Smooth muscle cell (in vitro differentiated cells): ENCODE measurements around the gene WNK2. TPM values are rescaled to one million over a fixed set of nuclear protein-coding genes. Genes with fewer than 3 reads are reported as not detected.

ENCODE experiments used
- DNase-seq: peaks from one replicate; lab custom pipeline; 2025; ENCODE audit not compliant: unreplicated experiment; lab: John Stamatoyannopoulos, UW
- H2AFZ ChIP-seq: fragments of 200-600 bp; sonication (generic); 2 replicates; pipeline ENCODE4 v1.6.0; 2016; ENCODE audit warnings: antibody characterized with exemption, low read depth, mild to moderate bottlenecking
- H3F3A ChIP-seq: fragments of 200-600 bp; sonication (generic); 2 replicates; pipeline ENCODE4 v1.6.0; 2017; ENCODE audit warnings: antibody characterized with exemption, low read depth
- H3K27ac ChIP-seq: fragments of 200-600 bp; sonication (generic); 2 replicates; pipeline ENCODE4 v1.5.1; 2016; ENCODE audit warnings: low read depth, mild to moderate bottlenecking
- H3K27me3 ChIP-seq: fragments of 200-600 bp; sonication (generic); 2 replicates; pipeline ENCODE4 v1.6.1; 2016; ENCODE audit warnings: low read depth, mild to moderate bottlenecking
- H3K36me3 ChIP-seq: fragments of 200-600 bp; sonication (generic); 2 replicates; pipeline ENCODE4 v1.5.1; 2016; ENCODE audit warnings: low read depth
- H3K4me1 ChIP-seq: fragments of 200-600 bp; sonication (generic); 2 replicates; pipeline ENCODE4 v1.5.1; 2016; ENCODE audit warnings: low read depth
- H3K4me2 ChIP-seq: fragments of 200-600 bp; sonication (generic); 2 replicates; pipeline ENCODE4 v1.6.0; 2016; ENCODE audit warnings: mild to moderate bottlenecking
- H3K4me3 ChIP-seq: fragments of 200-600 bp; sonication (generic); 2 replicates; pipeline ENCODE4 v1.5.1; 2016; ENCODE audit warnings: mild to moderate bottlenecking
- H3K79me2 ChIP-seq: fragments of 200-600 bp; sonication (generic); 2 replicates; pipeline ENCODE4 v1.6.0; 2016; ENCODE audit warnings: low read depth, mild to moderate bottlenecking
- H3K9ac ChIP-seq: fragments of 200-600 bp; sonication (generic); 2 replicates; pipeline ENCODE4 v1.6.0; 2016; ENCODE audit warnings: low read depth
- H3K9me3 ChIP-seq: fragments of 200-600 bp; sonication (generic); replicated peaks from 2 replicates; pipeline ENCODE4 v1.5.1; 2016; ENCODE audit warnings: low read depth
- H4K20me1 ChIP-seq: fragments of 200-600 bp; sonication (generic); 2 replicates; pipeline ENCODE4 v1.6.0; 2016; ENCODE audit warnings: low read depth
- CTCF ChIP-seq: fragments of 200-600 bp; sonication (generic); IDR thresholded peaks from 2 replicates; pipeline ENCODE4 v1.5.1; 2017; ENCODE audit warnings: borderline replicate concordance, mild to moderate bottlenecking, antibody characterized with exemption; ENCODE audit not compliant: insufficient read depth, poor library complexity, severe bottlenecking
- WGBS: methylation state at CpG from one replicate; pipeline ENCODE4 v1.1.7; 2016; ENCODE audit warnings: low lambda C conversion rate; 5-methylcytosine and 5-hydroxymethylcytosine counted together
- polyA plus RNA-seq: library from polyadenylated mRNA; unstranded; fragments of >200 nt; fragmentation: Nextera tagmentation; extraction: Ambion mirVana; gene quantifications from 2 replicates; pipeline ENCODE4 v1.2.1, GENCODE V29; 2016
- total RNA-seq: library from RNA; depleted of rRNA; stranded (reverse); fragments of >200 nt; gene quantifications from 2 replicates; pipeline ENCODE4 v1.2.3, GENCODE V29; 2014

The WNK2 gene
- total and polyA plus RNA-seq, 2 experiments from 2014 or later: 0.27 to 0.31 TPM

GRCh38 chr9:93167185-93167584 lies 16.8 kb upstream of the WNK2 start:
- no peak for TF ChIP-seq CTCF

GRCh38 chr9:93167838-93168237 lies 16.1 kb upstream of the WNK2 start:
- H3K27me3 ChIP-seq: no peaks in the 10 kb centered on the region
- H3F3A ChIP-seq: no peaks in the 10 kb centered on the region
- no peak for DNase-seq
- H3K4me1 ChIP-seq: no peaks in the 10 kb centered on the region
- H4K20me1 ChIP-seq: no peaks in the 10 kb centered on the region
- no peaks in the 10 kb centered on the region for H3K36me3 ChIP-seq
- no peak overlapping the region for H2AFZ ChIP-seq
- no peak overlapping the region for H3K9ac ChIP-seq
- no peak overlapping the region for H3K4me2 ChIP-seq
- no peaks in the 10 kb centered on the region for H3K9me3 ChIP-seq
- 92% methylated on average over 4 of the region's 4 CpGs for WGBS
- no peak for TF ChIP-seq CTCF
- H3K27ac ChIP-seq: no peak overlapping the region
- no peaks in the 10 kb centered on the region for H3K79me2 ChIP-seq
- H3K4me3 ChIP-seq: no peak overlapping the region

More at GRCh38 chr9:93167185-93167584, 16.8 kb upstream of the WNK2 start:
- H3F3A ChIP-seq: no peaks in the 10 kb centered on the region
- H3K27me3 ChIP-seq: no peaks in the 10 kb centered on the region
- no peak overlapping the region for H3K4me2 ChIP-seq
- no peaks in the 10 kb centered on the region for H3K79me2 ChIP-seq
- no peak overlapping the region for H3K27ac ChIP-seq
- 87% methylated on average over 5 of the region's 6 CpGs for WGBS
- no peaks in the 10 kb centered on the region for H3K36me3 ChIP-seq
- no peak for DNase-seq
- no peak overlapping the region for H3K4me3 ChIP-seq
- no peaks in the 10 kb centered on the region for H3K9me3 ChIP-seq
- no peak overlapping the region for H2AFZ ChIP-seq
- H3K9ac ChIP-seq: no peak overlapping the region
- no peaks in the 10 kb centered on the region for H4K20me1 ChIP-seq
- H3K4me1 ChIP-seq: no peaks in the 10 kb centered on the region

GRCh38 chr9:93168581-93168980 lies 15.4 kb upstream of the WNK2 start:
- Histone ChIP-seq H3K27ac (no peak overlapping the region), H3K9me3 (no peaks in the 10 kb centered on the region), H3K79me2 (no peaks in the 10 kb centered on the region), H3K4me3 (no peak overlapping the region), H3K4me1 (no peaks in the 10 kb centered on the region), H3K9ac (no peak overlapping the region), H3K27me3 (no peaks in the 10 kb centered on the region), H3K4me2 (no peak overlapping the region), H2AFZ (no peak overlapping the region), H3F3A (no peaks in the 10 kb centered on the region), H4K20me1 (no peaks in the 10 kb centered on the region), H3K36me3 (no peaks in the 10 kb centered on the region)
- DNase-seq: no peak
- no peak for TF ChIP-seq CTCF
- 93% methylated on average over 5 of the region's 5 CpGs for WGBS

GRCh38 chr9:93169444-93169843 lies 14.5 kb upstream of the WNK2 start:
- WGBS: 91% methylated on average over 1 of the region's 1 CpG
- no peak overlapping the region for H3K4me2 ChIP-seq
- no peak for DNase-seq
- no peak overlapping the region for H3K9ac ChIP-seq
- no peaks in the 10 kb centered on the region for H3K4me1 ChIP-seq
- no peaks in the 10 kb centered on the region for H3K9me3 ChIP-seq
- H3K79me2 ChIP-seq: no peaks in the 10 kb centered on the region
- no peaks in the 10 kb centered on the region for H3F3A ChIP-seq
- no peak overlapping the region for H2AFZ ChIP-seq
- no peaks in the 10 kb centered on the region for H3K36me3 ChIP-seq
- H3K27me3 ChIP-seq: no peaks in the 10 kb centered on the region
- H3K27ac ChIP-seq: no peak overlapping the region
- H4K20me1 ChIP-seq: no peaks in the 10 kb centered on the region
- TF ChIP-seq CTCF: no peak
- H3K4me3 ChIP-seq: no peak overlapping the region
